Pancreas (tissue), 10 donors: ENCODE results near the gene SLC35F5. TPM values are rescaled to one million over a fixed set of nuclear protein-coding genes. Genes with fewer than 3 reads are reported as not detected.
"Not testable (repeated sequence)": the region's sequence is repeated elsewhere in the genome, so short reads cannot be mapped to it uniquely, and the experiment has no call there.

Experiments used
- ATAC-seq, 4 donors: fragments of 200-7000 bp; cut with Tn5 transposase; one replicate each; pipeline versions ENCODE4 v1.8.0 to v1.9.1; 2020; ENCODE audit warnings: mild to moderate bottlenecking in 4 of 4, moderate library complexity in 4 of 4
- DNase-seq, 6 donors: peaks; one replicate each; pipeline ENCODE4 v3.0.0-alpha.2; 2020
- FAIRE-seq: peaks from 2 replicates; lab custom pipeline; 2012; peaks lifted over from hg19 to GRCh38; lab: Jason Lieb, UNC
- H3K27ac ChIP-seq, 4 donors: fragments of 200-600 bp; sonication (generic); 1 replicate in 3 of 4; 2 replicates in 1 of 4; pipeline versions ENCODE4 v1.5.0 to v1.8.0; 2020
- H3K27me3 ChIP-seq, 4 donors: fragments of 200-600 bp; one replicate each; pipeline ENCODE4 v1.8.0; 2021
- H3K36me3 ChIP-seq, 3 donors: fragments of 200-600 bp; sonication (generic) in 1 of 3; one replicate each; pipeline versions ENCODE4 v1.5.0 to v1.8.0; 2020 to 2021
- H3K4me1 ChIP-seq, 3 donors: fragments of 200-600 bp; one replicate each; pipeline ENCODE4 v1.8.0; 2021
- H3K4me3 ChIP-seq, 4 donors: fragments of 200-600 bp; sonication (generic) in 2 of 4; one replicate each; pipeline versions ENCODE4 v1.5.0 to v1.8.0; 2020 to 2021
- H3K9me3 ChIP-seq, 4 donors: fragments of 200-600 bp; one replicate each; pipeline ENCODE4 v1.8.0; 2021
- WGBS, 2 donors: extraction: QIAGEN DNeasy Blood & Tissue Kit; methylation state at CpG; one replicate each; pipeline ENCODE4 v1.1.7; 2013; 5-methylcytosine and 5-hydroxymethylcytosine counted together
- intact Hi-C, 3 donors: fragments of 100-400 bp; cut with DNase I; formaldehyde crosslinking; loops; one replicate each; pipeline versions ENCODE4 v1.11.1 to v1.14.2; 2022
- polyA plus RNA-seq, 2 donors: library from polyadenylated mRNA; stranded (reverse); fragments of 200-250 nt; gene quantifications; one replicate each; pipeline ENCODE4 v1.2.3, GENCODE V29; 2013
- total RNA-seq, 6 donors: library from RNA; stranded (reverse); fragmentation: NEBNext Ultra II Directional in 4 of 6; extraction: Animal tissue kit (Norgen Biotek cat#: 25700) in 4 of 6; gene quantifications; one replicate each; pipeline versions ENCODE4 v1.2.1 to v1.2.4, GENCODE V29; 2021 to 2023
- TF ChIP-seq, protein P1 (sequence below), 4 donors: fragments of 200-600 bp; sonication (generic) in 3 of 4; IDR thresholded peaks; one replicate each; pipeline versions ENCODE4 v1.5.0 to v1.8.0; 2021; ENCODE audit warnings: antibody characterized with exemption in 4 of 4
- donor health status: healthy with polysubstance abuse.
- donor health status: DM: no; HTN: no; CAD: no; lungs with moderate emphysema.
- donor health status: DM: no; HTN: no; CAD: no.
- donor health status: control.
- donor health status: control.
- donor health status: Bipolar disorder and iron deficiency.
- donor health status: DM: yes; HTN: yes; CAD: no.
- donor health status: DM: no; HTN: no; CAD: no.
- donor health status: DM: no; HTN: no; CAD: no.
- donor health status: DM: yes; HTN: yes; CAD: no.

Gene SLC35F5
- total and polyA plus RNA-seq, 8 donors: 12.6 to 58.6 (median 39.1) TPM

GRCh38 chr2:113679457-113679856 is 77.0 kb downstream of the SLC35F5 start:
- H3K27ac ChIP-seq: no peak overlapping the region
- H3K4me3 ChIP-seq: no peak overlapping the region
- intact Hi-C loops: no loop called here
- ATAC-seq (no peak), FAIRE-seq (no peak), DNase-seq (no peak)
- TF ChIP-seq, protein P1, sequence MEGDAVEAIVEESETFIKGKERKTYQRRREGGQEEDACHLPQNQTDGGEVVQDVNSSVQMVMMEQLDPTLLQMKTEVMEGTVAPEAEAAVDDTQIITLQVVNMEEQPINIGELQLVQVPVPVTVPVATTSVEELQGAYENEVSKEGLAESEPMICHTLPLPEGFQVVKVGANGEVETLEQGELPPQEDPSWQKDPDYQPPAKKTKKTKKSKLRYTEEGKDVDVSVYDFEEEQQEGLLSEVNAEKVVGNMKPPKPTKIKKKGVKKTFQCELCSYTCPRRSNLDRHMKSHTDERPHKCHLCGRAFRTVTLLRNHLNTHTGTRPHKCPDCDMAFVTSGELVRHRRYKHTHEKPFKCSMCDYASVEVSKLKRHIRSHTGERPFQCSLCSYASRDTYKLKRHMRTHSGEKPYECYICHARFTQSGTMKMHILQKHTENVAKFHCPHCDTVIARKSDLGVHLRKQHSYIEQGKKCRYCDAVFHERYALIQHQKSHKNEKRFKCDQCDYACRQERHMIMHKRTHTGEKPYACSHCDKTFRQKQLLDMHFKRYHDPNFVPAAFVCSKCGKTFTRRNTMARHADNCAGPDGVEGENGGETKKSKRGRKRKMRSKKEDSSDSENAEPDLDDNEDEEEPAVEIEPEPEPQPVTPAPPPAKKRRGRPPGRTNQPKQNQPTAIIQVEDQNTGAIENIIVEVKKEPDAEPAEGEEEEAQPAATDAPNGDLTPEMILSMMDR (IDR thresholded peaks at IDR 0.05): no peak
- no peaks in the 10 kb centered on the region for H3K27me3 ChIP-seq
- H3K9me3 ChIP-seq: no peaks in the 10 kb centered on the region
- no peaks in the 10 kb centered on the region for H3K4me1 ChIP-seq
- H3K36me3 ChIP-seq: no peaks in the 10 kb centered on the region
- 82 to 86% methylated on average over 8 of the region's 8 CpGs for WGBS, 2 donors

DNA sequence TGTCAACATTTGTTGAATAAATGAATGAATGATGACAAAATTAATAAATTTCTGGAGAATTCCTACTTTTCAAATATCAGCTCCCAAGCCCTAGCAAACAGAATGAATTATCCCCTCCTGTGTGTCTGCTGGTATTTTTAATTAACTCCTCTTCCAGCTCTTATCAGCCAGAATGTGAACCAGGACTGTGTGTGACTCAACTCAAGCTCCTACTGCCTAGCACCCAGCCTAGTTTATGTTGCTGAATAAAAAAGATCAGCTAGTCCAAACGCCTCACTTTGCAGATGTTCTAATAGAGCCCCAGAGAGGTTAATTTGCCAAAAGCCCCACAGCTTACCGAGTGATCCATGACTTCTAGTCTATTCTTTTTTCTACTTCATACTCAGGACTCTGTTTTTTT is 79.1 kb downstream of the SLC35F5 start:
- 60 to 73% methylated on average over 2 of the region's 2 CpGs for WGBS, 2 donors
- Histone ChIP-seq H3K4me3 (no peak overlapping the region), H3K27me3 (no peaks in the 10 kb centered on the region), H3K9me3 (no peaks in the 10 kb centered on the region), H3K36me3 (no peaks in the 10 kb centered on the region), H3K27ac (no peak overlapping the region), H3K4me1 (no peaks in the 10 kb centered on the region)
- no peak for FAIRE-seq
- no peak for DNase-seq
- intact Hi-C loops: no loop called here
- ATAC-seq: no peak
- TF ChIP-seq, protein P1 (IDR thresholded peaks at IDR 0.05): no peak

GRCh38 chr2:113676623-113677266 is 79.7 kb downstream of the SLC35F5 start:
- Histone ChIP-seq H3K36me3 (no peaks in the 10 kb centered on the region), H3K4me1 (no peaks in the 10 kb centered on the region), H3K27ac (no peak overlapping the region), H3K4me3 (no peak overlapping the region), H3K27me3 (no peaks in the 10 kb centered on the region), H3K9me3 (no peaks in the 10 kb centered on the region)
- no peak for ATAC-seq
- no peak for DNase-seq
- FAIRE-seq: no peak
- 85 to 87% methylated on average over 4 of the region's 4 CpGs for WGBS, 2 donors
- TF ChIP-seq, protein P1 (IDR thresholded peaks at IDR 0.05): no peak
- intact Hi-C loops: no loop called here

DNA sequence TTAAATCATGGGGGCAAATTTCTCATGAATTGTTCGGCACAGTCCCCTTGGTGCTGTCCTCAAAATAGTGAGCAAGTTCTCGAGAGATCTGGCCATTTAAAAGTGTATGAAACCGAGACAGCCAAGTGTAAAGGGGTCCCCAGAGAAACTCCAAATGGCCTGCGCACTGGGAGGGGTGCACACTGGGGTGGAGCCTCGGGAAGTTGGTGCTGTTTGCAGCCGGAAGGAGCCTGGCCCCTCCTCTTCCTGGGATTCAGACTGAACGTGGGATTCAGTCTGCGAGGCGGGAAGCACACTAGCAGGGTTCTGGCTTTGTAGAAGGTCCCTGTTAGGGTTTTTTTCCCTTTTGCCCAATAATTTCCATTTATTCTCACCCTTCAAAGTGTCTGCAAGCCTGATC is 80.6 kb downstream of the SLC35F5 start:
- no peak overlapping the region for H3K27ac ChIP-seq
- no peaks in the 10 kb centered on the region for H3K9me3 ChIP-seq
- WGBS, 2 donors: 65 to 71% methylated on average over 9 of the region's 9 CpGs
- FAIRE-seq: no peak
- no peaks in the 10 kb centered on the region for H3K4me1 ChIP-seq
- H3K4me3 ChIP-seq: no peak overlapping the region
- no peaks in the 10 kb centered on the region for H3K36me3 ChIP-seq
- intact Hi-C loops: no loop called here
- TF ChIP-seq, protein P1 (IDR thresholded peaks at IDR 0.05): no peak
- ATAC-seq: no peak
- DNase-seq: no peak
- no peaks in the 10 kb centered on the region for H3K27me3 ChIP-seq

GRCh38 chr2:113672326-113672932 is 84.0 kb downstream of the SLC35F5 start:
- TF ChIP-seq, protein P1 (IDR thresholded peaks at IDR 0.05): no peak
- no peaks in the 10 kb centered on the region for H3K27me3 ChIP-seq
- no peak for DNase-seq
- H3K27ac ChIP-seq: no peak overlapping the region
- WGBS, 2 donors: 75 to 89% methylated on average over 7 of the region's 7 CpGs
- no peaks in the 10 kb centered on the region for H3K9me3 ChIP-seq
- no peak overlapping the region for H3K4me3 ChIP-seq
- no peak for ATAC-seq
- FAIRE-seq: no peak
- intact Hi-C loops: no loop called here
- no peaks in the 10 kb centered on the region for H3K36me3 ChIP-seq
- no peaks in the 10 kb centered on the region for H3K4me1 ChIP-seq

DNA sequence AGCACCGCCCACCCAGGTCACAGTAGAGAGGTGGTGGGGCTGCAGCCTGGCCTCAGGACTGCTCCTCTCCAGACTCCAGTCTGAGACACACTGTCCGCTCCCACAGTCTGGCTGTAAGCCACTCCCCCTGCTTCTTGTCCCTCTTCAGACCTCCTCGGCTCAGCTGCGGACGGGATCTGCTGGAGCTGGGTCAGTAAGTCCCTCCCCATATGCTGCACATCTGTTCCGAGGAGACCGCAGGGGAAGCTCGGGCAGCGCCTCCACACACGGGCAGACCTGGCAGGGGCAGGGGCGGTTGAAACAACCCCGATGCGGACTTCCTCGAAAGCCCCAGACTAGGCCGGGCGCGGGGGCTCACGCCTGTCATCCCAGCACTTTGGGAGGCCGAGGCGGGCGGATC is 87.4 kb downstream of the SLC35F5 start:
- H3K27ac ChIP-seq, ATAC-seq, H3K4me1 ChIP-seq, H3K36me3 ChIP-seq, FAIRE-seq, H3K4me3 ChIP-seq, intact Hi-C loops, H3K9me3 ChIP-seq, H3K27me3 ChIP-seq: not testable (repeated sequence)
- DNase-seq: peak in 1 of 6 donors; percentile 50
- 89% methylated on average over 17 to 21 of the region's 21 CpGs for WGBS, 2 donors

GRCh38 chr2:113664761-113665533 is 91.5 kb downstream of the SLC35F5 start:
- H3K4me3 ChIP-seq, DNase-seq, FAIRE-seq: not testable (repeated sequence)

More at GRCh38 chr2:113664761-113665533, 91.5 kb downstream of the SLC35F5 start:
- H3K36me3 ChIP-seq, H3K27me3 ChIP-seq, ATAC-seq, intact Hi-C loops, H3K9me3 ChIP-seq, H3K4me1 ChIP-seq, H3K27ac ChIP-seq: not testable (repeated sequence)
- 71 to 86% methylated on average over 6 of the region's 6 CpGs for WGBS, 2 donors
